GM08714 (cell line): ENCODE results near the gene USP2.

ENCODE experiments used
- H3K4me3 ChIP-seq: fragments of 200-500 bp; sonication (Bioruptor generic); 2 replicates; pipeline ENCODE4 v1.5.1; 2014; ENCODE audit warnings: mild to moderate bottlenecking, low read length, inconsistent platforms
- ZNF274 ChIP-seq: IDR thresholded peaks from 2 replicates; pipeline ENCODE4 v1.6.1; 2012; ENCODE audit warnings: mild to moderate bottlenecking, low read depth, low read length

USP2 gene

GRCh38 chr11:119367661-119368120 is 13.8 kb downstream of the USP2 start:
- no peak for TF ChIP-seq ZNF274
- H3K4me3 ChIP-seq: no peak overlapping the region

- TF ChIP-seq ZNF274: no peak
- H3K4me3 ChIP-seq: no peak overlapping the region
Observed at GRCh38 chr11:119366690-119367620, 14.5 kb downstream of the USP2 start.

DNA sequence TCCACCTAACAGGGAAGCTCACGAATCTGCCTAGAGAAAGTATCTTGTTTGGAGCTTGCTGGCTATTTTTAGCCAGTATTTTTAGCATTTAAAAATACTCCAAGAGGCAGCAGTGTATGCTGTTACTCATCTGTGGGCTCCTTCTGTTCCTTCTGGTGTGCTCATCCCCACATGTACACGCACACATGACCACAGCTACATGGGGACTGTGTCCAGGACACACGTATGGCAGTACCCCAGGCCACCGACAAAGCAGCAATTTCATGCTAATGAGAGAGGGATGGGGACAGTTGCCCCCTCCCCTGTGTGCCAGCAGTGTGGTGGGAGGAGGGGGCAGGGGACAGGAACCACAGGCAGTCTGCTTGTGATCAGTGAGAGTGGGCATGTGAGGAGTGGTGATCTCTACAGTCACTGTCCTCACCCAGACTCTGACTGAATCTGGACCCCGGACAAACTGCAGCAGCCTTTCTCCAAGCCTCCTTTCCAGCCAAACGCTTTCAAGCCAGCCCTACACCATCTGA is 16.4 kb downstream of the USP2 start:
- no peak for TF ChIP-seq ZNF274
- no peak overlapping the region for H3K4me3 ChIP-seq

DNA sequence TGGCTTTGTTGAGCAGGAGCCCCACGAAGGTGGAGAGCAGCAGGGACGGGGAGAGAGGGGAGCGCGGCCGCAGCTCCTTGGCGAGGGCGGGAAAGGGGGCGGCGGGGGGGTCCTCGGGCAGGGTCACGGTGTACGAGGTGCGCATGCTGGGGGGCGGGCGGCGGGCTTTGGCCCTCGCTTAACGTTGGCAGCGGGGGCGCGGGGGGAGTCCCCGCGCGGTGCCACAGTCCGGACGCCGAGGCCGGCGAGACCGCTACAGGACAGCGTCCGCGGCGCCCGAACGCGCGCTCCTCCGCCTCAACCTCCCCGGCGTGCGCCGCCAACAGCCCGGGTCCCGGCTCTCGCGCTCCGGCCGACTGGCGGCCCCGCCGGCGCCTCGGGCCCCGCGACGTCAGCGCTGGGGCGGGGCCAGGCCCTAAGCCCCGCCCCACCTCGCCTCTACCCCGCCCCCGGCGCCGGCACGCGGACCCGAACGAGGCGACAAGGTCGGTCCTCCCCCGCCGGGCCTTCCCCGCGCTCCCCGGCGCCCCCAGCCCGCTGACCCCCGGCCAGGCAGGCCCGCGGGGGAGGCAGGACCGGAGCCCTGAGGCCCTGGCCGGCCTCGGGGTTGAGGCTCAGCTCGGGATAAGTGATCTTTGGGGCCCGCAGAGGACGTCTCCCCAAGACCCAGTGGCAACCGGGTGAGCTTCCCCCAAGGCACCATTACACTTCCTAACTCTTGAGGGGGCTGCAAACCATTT is 17.5 kb downstream of the USP2 start:
- no peak overlapping the region for H3K4me3 ChIP-seq
- no peak for TF ChIP-seq ZNF274

DNA sequence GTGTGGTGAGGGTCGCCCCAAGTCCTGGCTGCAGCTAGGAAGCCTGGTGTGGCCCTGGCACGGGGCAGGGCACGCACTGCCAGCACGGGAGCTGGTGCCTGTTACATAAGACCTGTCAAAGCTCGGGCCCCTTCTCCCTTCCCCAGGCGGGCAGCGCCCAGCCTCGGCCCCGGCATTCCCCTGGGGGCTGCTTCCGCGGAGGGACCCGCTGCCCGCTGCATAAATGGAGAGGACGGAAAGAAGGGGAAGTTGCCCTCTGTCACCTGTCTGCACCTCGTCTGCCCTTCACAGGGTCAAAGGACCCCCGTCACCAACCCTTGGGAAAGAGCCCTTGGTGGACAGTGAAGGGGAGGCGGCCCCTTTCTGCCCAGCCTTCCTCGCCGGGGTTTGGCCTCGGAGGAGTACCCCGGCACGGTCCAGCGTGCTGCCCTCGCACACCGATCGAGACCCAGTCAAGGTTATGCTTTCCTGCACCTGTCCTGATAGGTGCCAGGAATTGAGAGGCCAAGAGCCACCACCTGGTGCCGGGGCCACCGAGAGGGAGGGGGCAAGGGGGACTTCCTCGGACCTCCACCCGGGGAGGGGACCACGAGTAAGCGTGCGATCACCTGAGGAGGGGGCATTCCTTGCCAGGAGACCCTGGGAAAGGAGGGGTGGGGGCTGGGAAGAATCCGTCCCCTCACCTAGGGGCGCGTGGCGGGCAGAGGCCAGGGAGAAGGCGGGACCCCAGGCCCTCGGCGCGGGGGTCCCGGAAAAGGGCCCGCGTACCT is 18.2 kb downstream of the USP2 start:
- no peak overlapping the region for H3K4me3 ChIP-seq
- TF ChIP-seq ZNF274: no peak

DNA sequence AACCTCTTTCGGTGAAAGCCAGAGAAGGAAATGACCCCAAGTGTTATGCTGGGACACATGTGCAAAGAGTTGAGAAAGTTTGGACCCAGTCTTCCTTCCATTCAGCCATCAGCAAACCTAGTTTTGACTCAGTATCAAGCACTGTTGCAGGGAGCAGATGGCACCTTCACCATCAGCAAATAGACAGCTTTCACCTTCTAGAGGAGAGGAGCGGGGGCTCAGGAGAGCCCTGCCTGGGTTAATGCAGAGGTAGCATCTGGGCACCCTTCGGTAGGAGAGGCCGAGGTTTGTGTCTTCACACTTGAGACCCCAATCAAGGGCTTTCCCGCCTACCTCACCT is 18.8 kb downstream of the USP2 start:
- no peak for TF ChIP-seq ZNF274
- no peak overlapping the region for H3K4me3 ChIP-seq

- H3K4me3 ChIP-seq: no peak overlapping the region
- no peak for TF ChIP-seq ZNF274
Observed at GRCh38 chr11:119361941-119362725, 19.4 kb downstream of the USP2 start.

- no peak for TF ChIP-seq ZNF274
- H3K4me3 ChIP-seq: no peak overlapping the region
Observed at GRCh38 chr11:119361056-119361787, 20.3 kb downstream of the USP2 start.

GRCh38 chr11:119359365-119360214 is 21.9 kb downstream of the USP2 start:
- H3K4me3 ChIP-seq: no peak overlapping the region
- TF ChIP-seq ZNF274: no peak

GRCh38 chr11:119357074-119357473 is 24.4 kb downstream of the USP2 start:
- no peak overlapping the region for H3K4me3 ChIP-seq
- no peak for TF ChIP-seq ZNF274

GRCh38 chr11:119356349-119357031 is 25.0 kb downstream of the USP2 start:
- TF ChIP-seq ZNF274: no peak
- H3K4me3 ChIP-seq: peak overlapping the region; percentile 27; the same call in 1 of the 2 replicates
